ELR (cell line): Measurements from ENCODE around the gene RAB35.

Experiments
- DNase-seq: peaks from one replicate; pipeline ENCODE4 v3.0.0-alpha.2; 2015; ENCODE audit warnings: low read depth

RAB35 gene

GRCh38 chr12:120116441-120116791 is at the start of gene RAB35:
Gene RAB35, minus strand, starts transcription at chr12:120116753. Its CDS starts 103 bp downstream, at chr12:120116650.
- DNase-seq: no peak

GRCh38 chr12:120164293-120164692 is 47.7 kb upstream of the RAB35 start:
- DNase-seq: no peak

GRCh38 chr12:120162763-120163162 is 46.2 kb upstream of the RAB35 start:
- DNase-seq: no peak

GRCh38 chr12:120161852-120162251 is 45.3 kb upstream of the RAB35 start:
- no peak for DNase-seq

GRCh38 chr12:120159509-120160237 is 43.1 kb upstream of the RAB35 start:
- DNase-seq: no peak

DNA sequence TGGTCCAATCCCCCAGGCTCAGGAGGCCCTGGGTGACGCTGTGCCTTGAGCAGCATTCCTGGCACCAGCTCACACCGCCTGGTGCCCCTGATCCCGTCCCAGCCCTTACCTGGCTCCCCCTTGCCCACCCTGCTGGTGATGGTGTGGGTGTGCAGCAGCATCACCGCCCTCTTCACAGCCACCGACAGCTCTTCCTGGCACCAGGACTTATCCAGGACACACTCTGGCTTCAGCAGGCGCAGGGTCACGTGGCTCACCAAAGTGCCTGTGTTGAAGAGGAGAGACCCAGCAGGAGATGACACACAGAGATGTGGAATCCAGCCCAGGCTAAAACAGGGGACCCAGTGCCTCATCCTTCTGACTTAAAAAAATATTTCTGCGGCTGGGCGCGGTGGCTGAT is 41.8 kb upstream of the RAB35 start:
- no peak for DNase-seq

DNA sequence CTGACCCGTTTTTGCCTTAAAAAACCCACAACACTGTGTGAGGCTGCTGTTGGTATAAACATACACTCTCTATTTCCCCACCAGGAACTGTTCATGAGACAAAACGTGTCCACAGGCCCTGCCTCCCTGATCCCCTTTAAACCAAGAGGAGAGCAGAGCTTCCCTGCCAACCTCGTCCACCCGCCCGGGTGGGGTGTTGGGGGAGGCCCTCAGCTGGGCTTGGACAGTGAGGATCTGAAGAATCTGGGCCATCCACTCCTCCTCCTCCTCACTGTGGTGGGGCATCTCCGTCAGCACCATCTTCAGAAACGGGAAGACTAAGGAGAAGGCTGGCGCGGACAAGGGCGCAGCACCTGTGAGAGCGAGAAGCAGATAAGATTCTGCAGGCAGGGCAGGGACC is 41.1 kb upstream of the RAB35 start:
- no peak for DNase-seq

GRCh38 chr12:120156315-120157259 is 40.0 kb upstream of the RAB35 start:
- no peak for DNase-seq

DNA sequence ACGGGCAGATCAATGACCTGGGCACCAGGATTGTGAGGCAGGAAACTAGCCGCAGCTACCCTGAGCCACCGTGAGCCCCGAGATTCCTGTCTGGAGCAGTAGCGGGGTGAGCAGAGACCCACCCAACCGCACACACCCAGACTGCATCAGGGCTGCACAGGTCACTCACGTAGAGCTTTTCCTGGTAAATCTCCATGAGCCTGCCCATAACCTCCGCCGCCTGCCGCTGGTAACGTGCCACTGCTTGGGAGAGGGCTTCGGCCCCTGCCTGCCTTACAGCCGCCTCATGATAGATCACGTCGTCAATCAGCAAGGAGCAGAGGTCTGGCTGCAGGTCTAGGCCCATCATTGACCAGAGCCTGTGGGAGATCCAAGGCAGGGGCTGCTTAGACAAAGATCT is 38.5 kb upstream of the RAB35 start:
- DNase-seq: no peak

- DNase-seq: no peak
Measured at GRCh38 chr12:120150919-120151525, 34.5 kb upstream of the RAB35 start.

GRCh38 chr12:120148011-120148410 is 31.5 kb upstream of the RAB35 start:
- DNase-seq: no peak

DNA sequence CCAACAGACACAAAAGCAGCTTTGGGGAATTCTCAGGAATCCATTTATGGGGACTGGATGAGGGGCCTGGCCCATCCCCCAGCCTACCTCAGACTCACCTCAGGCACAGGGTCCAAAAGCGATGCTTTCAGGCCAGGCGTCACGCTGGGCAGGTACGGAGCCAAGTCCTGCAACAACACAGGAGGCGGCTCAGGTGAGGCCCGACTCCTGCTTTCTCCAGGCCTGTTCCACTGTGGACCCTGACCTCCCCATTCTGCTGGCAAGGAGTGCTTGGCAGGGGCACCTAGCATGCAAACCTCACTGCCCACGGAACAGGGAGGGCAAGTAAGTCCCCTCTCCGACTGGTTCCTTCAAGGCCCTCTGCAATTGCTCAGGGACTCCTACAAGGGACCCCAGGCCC is 28.6 kb upstream of the RAB35 start:
- DNase-seq: no peak

DNA sequence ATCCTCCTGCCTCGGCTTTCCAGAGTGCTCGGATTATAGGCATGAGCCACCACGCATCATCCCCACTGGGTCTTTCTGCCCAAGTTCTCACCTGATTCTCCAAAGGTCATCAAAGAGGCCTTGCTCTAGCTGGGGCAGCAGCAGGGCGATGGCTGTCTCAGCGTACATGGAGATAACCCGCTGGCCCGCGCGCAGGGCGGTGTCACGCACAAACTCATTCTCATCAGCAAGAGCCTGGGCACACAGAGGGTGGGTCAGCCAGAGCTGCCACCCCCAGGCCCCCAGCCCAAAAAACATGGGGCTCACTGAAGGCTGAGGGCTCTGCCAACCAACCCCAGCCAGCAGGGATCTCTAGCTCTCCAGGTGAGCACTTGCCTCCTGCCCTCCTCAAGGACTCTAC is 27.7 kb upstream of the RAB35 start:
- no peak for DNase-seq

GRCh38 chr12:120142231-120142877 is 25.8 kb upstream of the RAB35 start:
- DNase-seq: peak; percentile 50

DNA sequence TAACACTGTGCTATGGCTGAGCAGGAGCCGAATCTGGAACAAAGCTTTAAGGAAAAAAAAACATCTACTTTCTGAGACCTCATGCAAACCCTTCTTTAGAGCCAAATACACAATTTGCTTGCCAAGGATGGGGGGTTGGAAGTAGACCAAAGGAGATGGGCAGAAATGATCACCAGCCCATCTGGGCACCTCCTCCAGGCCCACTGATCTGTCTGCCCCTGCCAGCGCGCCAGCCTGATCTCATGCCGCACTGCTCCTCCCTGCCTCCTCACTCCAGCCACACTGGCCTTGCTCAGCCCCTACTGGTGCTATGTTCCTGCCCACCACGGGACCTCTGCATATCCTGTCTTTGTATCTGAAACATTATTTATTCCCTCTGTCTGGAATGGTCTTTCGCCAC is 24.8 kb upstream of the RAB35 start:
- DNase-seq: no peak

- no peak for DNase-seq
Measured at GRCh38 chr12:120140603-120141002, 24.1 kb upstream of the RAB35 start.

GRCh38 chr12:120139958-120140357 is 23.4 kb upstream of the RAB35 start:
- DNase-seq: no peak

DNA sequence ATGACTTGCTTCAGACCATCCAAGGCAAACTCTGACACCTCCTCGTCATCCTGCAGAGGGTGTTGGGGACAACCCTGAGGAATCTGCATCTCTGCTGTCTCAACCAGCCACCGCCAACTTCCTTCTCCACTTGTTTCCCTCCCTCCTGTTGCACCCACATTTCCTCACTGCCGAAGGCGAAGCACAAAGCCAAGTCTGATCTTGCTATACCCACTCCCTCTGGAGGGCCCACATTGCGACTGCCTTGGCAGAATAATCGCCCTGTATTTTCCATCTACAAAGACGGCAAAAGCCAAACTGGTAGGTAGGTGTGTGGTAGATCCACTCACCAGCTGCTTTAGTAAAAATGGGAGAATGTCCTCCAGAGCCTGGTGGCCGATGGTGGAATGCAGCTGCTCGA is 21.8 kb upstream of the RAB35 start:
- no peak for DNase-seq

DNA sequence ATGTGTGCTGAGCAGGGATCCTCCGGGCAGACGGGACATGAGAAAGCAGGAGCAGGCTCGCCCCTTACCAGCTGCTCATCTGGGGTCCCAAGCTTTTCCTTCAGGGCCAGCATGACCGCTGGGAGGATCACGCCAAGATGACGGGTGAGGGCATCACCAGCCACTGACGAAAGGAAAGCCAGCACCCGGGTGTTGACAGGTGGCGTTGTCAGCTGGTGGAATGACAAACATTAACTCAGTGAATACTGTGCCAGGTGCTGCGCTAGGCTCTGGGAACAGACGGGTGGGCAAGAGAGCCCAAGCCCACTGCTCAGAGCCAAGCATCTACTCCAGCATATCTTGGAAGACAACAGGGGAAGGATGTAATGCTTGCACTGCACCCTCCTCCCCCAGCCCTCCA is 21.3 kb upstream of the RAB35 start:
- DNase-seq: no peak

DNA sequence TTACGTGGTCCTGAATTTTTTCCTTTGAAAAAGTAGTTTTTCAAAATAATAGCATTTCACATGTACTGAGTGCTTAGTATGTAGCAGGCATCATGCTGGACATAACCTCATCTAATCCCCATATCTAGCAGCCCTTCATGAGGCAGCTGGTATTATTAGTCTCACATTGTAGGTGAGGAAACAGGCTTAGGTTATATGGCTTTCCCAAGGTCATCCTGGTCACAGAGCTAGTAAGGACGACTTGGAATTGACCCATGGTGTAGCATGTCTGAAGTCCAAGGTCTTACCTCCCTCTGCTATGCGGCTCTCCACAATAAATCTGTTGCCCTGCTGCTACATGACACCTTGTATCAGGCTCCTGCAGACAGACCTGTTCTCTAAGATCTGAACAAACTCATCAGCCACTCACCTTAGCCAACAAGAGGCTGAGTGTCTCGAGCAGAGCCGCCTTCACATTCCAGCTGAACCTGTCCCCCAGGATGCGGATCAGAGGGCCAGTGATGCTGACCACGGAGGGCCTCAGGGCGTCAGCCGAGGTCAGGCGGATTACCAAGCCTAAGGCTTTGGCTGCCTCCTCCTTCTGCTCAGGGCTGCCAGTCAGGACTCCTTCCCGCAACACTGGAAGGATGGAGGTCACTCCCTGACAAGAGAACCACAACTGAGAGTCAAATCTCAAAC is 19.7 kb upstream of the RAB35 start:
- DNase-seq: no peak

DNA sequence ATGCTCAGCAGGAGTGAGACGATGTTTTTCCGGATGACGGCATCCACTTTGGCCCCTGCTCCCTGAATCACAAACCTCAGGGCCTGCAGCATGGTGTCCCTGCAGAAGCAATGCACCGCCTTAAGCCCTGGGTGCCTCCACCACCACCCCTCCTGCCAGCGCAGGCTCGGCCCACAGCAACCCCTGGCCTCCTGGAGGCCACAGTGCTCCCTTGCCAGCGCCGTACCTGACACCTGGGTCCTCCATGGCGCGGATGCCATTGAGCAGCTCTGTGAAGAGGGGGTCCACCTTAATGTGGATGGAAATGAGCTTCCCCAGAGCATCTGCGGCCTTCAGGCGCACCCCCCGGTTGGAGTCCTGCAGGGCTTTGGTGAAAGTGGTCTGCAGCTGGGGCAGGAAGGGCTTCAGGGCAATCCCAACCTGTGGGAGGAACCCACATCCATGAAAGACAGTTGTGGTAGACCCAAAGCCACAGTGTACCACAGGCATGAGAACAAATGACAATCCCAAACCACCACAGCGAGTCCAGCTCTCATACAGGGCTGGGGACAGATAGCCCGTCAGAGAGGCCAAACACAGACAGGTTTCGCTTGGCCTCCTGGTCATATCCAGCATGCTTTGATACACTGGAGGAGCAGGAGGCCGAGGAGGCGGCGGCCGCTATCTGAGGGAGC is 17.9 kb upstream of the RAB35 start:
- no peak for DNase-seq
